ENCODE measurements around the gene LINGO3.

LINGO3 gene

GRCh38 chr19:2280633-2281264 is 27.2 kb downstream of the LINGO3 start:
- no peak for DNase-seq

GRCh38 chr19:2278459-2279158 is 29.3 kb downstream of the LINGO3 start:
- no peak for DNase-seq

- no peak for DNase-seq
Observed at GRCh38 chr19:2277138-2277537, 30.8 kb downstream of the LINGO3 start.

- no peak for DNase-seq
Observed at GRCh38 chr19:2276429-2276986, 31.4 kb downstream of the LINGO3 start.

- DNase-seq, result no peak
Observed at GRCh38 chr19:2275588-2276428, 32.1 kb downstream of the LINGO3 start.

- peak; percentile 42 for DNase-seq
Observed at GRCh38 chr19:2274931-2275535, 32.9 kb downstream of the LINGO3 start.

GRCh38 chr19:2274185-2274711 is 33.7 kb downstream of the LINGO3 start:
- no peak for DNase-seq

- peak; percentile 74 for DNase-seq
Observed at GRCh38 chr19:2273356-2274184, 34.4 kb downstream of the LINGO3 start.

- peak; percentile 21 for DNase-seq
Observed at GRCh38 chr19:2271234-2272103, 36.5 kb downstream of the LINGO3 start.

- peak; percentile 62 for DNase-seq
Observed at GRCh38 chr19:2270423-2271233, 37.3 kb downstream of the LINGO3 start.

- peak; percentile 40 for DNase-seq
Observed at GRCh38 chr19:2270157-2270422, 37.9 kb downstream of the LINGO3 start.

GRCh38 chr19:2269244-2270156 is 38.5 kb downstream of the LINGO3 start:
- DNase-seq, result peak; percentile 100

GRCh38 chr19:2268861-2269243 is 39.1 kb downstream of the LINGO3 start:
- DNase-seq, result no peak

GRCh38 chr19:2268480-2268830 is 39.5 kb downstream of the LINGO3 start:
- no peak for DNase-seq

- no peak for DNase-seq
Observed at GRCh38 chr19:2266183-2266993, 41.6 kb downstream of the LINGO3 start.

- DNase-seq, result peak; percentile 57
Observed at GRCh38 chr19:2261438-2262172, 46.3 kb downstream of the LINGO3 start.

GRCh38 chr19:2260341-2260805 is 47.6 kb downstream of the LINGO3 start:
- no peak for DNase-seq

All from activated gamma-delta T cell treated with Interleukin-2 at 50 U/mL for 16 hours (primary cell).